Skin of body (tissue), 2 donors: ENCODE data around the gene THRA. TPM values are rescaled to one million over a fixed set of nuclear protein-coding genes. Genes with fewer than 3 reads are reported as not detected.

Source experiments
- small RNA-seq: library from RNA; depleted of rRNA; stranded (forward); fragments of <200 nt; gene quantifications from one replicate; pipeline ENCODE3, GENCODE V24; 2014; ENCODE audit warnings: low replicate concordance
- total RNA-seq: library from RNA; depleted of rRNA; stranded (reverse); fragments of >200 nt; gene quantifications from one replicate; pipeline ENCODE4 v1.2.3, GENCODE V29; 2014

THRA gene
- total RNA-seq, 1 donor from 2014 or later: 27.2 TPM

Small RNAs within 50 kb of the gene (small RNA-seq; reads per million reads assigned to genes)
- 1,322 reads per million, percentile 99 among the genes with 10 or more reads in this experiment for gene SNORD124

Other genes with a start within 250 kb of the THRA start
- gene IKZF3, start 198.7 kb upstream of the THRA start, total RNA-seq: 0.39 TPM
- gene ZPBP2, start 194.8 kb upstream of the THRA start, total RNA-seq: not detected
- 24.0 TPM for gene GSDMB, start 144.3 kb upstream of the THRA start, total RNA-seq
- 62.8 TPM for gene ORMDL3, start 135.4 kb upstream of the THRA start, total RNA-seq
- gene LRRC3C, start 135.2 kb upstream of the THRA start, total RNA-seq: not detected
- 21.1 TPM for gene GSDMA, start 100.0 kb upstream of the THRA start, total RNA-seq
- 49.5 TPM for gene PSMD3, start 82.2 kb upstream of the THRA start, total RNA-seq
- gene CSF3, start 47.5 kb upstream of the THRA start, total RNA-seq: not detected
- gene MED24, start 8.6 kb upstream of the THRA start, total RNA-seq: 36.3 TPM
- gene NR1D1, start 37.6 kb downstream of the THRA start, total RNA-seq: 3.6 TPM
- 71.9 TPM for gene MSL1, start 59.0 kb downstream of the THRA start, total RNA-seq
- 43.6 TPM for gene CASC3, start 77.6 kb downstream of the THRA start, total RNA-seq
- 27.8 TPM for gene RAPGEFL1, start 114.5 kb downstream of the THRA start, total RNA-seq
- 7.8 TPM for gene WIPF2, start 156.3 kb downstream of the THRA start, total RNA-seq
- 7.1 TPM for gene CDC6, start 224.9 kb downstream of the THRA start, total RNA-seq
- 19.4 TPM for gene RARA, start 246.2 kb downstream of the THRA start, total RNA-seq